SW480 (cell line): ENCODE results near the gene ZBTB45.

ENCODE experiments used
- DNase-seq: peaks from one replicate; pipeline ENCODE4 v3.0.0-alpha.2; 2016; ENCODE audit warnings: low spot score

The ZBTB45 gene

DNA sequence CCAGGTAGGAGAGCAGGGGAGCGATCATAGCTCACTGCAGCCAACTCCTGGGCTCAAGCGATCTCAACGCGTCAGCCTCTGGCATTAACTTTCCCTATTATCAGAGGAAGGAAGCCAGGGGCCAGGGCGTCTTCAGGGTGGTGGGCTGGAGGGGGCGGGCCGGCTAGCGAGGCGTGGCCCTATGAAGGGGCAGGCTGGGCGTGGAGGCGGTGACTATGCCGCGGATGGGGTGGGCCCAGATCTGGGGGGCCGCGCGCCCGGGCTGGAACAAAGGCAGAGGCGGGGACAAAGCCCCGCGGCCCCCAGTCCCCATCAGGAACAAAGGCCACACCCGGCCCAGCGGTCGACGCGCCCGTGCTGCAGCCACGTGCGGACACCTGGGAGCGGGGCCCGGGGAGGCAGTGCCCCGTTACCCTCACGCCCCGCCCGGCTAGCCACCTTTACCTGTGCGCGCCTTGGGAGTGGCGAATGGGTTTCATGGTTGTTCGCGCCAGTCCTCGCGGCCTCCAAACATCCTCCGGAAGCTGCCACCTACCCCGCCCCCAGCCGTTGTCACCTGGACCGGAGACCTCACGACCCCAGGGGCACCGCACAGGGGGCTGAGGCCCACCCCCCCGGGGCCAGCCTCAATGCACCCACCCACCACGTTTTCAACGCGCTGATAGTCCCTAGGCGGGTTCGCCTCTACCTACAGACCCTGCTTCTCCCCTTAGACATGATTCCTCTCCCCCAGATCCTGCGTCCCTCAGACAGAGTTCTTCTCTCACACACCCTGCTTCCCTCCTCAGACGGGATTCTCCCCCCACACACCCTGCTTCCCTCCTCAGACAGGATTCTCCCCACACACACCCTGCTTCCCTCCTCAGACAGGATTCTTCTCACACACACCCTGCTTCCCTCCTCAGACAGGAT is 18.9 kb upstream of the ZBTB45 start:
- peak; percentile 91 for DNase-seq

DNA sequence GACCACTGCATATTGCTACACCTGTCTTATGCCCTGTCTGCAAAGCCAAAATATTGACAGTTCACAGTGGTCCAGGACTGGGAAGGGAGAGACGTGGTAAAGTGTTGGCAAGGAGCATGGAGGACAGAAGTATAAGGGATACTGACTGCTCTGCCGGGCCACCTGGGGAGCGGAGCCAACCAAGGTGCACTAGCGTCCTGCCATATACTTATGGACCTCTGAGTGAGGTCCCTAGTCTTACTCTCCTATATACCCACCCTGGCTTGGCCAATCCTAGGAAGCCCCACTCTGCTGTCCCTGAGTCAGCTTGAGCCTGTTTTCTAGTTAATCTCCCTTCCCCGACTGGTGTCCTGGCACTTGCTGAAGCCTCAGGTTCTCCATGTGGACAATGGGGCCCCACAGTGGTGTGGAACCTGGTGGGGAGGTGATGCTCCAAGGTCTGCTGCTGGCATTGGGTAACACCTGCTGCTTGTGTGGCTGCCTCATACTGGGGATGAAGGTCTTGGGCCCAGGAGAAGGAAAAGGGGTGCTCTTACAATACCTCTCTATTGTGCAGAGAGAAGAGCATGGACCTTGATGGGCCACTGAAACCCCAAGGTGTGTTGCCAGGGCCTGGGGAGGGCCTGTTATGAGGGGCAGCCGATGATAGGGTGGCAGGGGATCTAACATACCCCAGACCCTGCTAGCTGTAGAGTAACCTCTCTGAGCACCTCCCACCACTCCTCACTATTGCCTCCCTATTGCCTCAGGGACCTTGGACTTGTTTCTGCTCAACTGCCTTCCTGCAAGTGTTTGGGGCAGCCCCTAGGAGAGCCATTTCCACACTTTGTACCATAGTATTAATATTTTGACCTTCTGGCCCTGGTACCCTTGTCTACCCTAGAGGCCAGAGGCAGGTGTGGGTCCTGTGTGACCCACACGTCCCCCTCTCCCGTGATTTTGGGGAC is 17.5 kb upstream of the ZBTB45 start:
- DNase-seq, result no peak

DNA sequence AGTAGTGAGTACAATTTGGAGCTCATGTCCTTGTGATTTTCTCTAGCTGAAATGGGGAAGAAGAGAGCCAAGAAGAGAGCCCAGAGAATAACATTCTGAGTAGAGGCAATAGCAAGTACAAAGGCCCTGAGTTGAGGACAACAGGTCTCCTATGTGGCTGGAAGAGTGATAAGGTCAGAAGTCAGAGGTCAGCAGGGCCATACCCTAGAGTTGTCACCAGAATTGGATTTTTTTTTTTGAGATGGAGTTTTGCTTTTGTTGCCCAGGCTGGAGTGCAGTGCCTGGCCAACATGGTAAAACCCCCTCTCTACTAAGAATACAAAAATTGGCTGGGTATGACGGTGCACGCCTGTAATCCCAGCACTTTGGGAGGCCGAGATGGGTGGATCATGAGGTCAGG is 16.2 kb upstream of the ZBTB45 start:
- no peak for DNase-seq

DNA sequence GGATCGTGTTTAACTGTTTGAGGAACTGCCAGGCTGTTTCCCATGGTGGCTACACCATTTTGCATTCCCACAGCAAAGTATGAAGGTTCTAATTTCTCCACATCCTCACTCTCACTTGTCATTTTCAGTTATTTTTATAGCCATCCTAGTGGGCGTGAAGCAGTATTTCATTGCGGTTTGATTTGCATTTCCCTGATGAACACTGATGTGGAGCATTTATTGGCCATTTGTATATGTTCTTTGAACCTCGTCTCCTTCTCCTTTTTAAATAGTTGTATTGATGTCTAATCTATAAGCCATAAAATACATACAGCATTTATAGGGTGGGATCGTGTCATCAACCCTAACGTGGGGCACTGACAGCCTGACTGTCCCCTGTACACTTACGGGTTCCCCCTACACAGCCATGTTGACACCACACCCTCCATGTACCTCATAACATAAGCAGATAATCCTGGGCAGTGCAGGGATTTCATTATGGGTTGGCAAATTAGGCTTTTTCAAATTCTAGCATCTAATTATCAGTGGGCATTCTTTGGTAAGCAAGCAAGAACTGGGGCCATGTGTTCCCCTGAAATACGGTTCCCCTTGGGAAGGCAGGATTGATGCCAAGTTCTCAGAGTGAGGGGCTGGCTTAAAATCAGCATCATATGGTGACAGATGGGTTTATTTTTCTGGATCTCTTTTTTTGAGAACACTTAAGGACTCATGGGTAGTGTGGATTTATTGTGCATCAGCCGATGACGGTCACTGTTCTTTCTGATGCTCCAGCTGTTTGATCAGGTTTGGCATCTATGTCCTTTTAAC is 11.6 kb upstream of the ZBTB45 start:
- no peak for DNase-seq

DNA sequence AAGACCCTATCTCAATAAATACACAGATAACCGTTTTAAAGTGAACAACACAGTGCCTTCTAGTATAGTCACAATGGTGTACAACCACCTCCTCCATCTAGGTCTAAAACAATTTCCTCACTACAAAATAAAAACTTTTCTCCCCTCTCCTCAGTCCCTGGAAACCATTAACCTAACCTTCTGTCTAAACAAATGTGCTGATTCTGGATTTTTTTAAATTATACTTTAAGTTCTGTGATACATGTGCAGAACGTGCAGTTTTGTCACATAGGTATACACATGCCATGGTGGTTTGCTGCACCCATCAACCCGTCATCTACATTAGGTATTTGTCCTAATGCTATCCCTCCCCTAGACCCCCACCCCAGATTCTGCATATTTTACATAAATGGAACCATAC is 9.8 kb upstream of the ZBTB45 start:
- DNase-seq, result no peak

DNA sequence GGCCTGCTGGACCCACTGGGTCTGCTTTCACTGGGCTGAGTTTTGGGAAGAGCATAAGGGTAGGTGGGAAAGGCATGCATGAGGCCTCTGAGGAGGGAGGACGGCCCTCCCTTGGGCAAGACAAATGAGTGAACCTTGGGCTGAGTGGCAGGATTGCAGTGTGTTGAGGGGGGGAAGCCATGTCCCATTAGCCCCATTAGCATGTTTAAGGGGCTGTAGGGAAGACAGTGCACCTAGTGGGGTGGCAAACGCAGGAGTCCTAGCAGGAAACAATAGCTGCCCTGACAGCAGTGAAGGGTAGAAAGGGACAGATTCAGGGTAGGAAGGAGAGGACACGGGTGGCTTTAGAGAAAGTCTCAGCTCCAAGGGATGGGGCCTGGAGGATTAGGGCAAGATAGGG is 3.1 kb upstream of the ZBTB45 start:
- DNase-seq, result no peak

DNA sequence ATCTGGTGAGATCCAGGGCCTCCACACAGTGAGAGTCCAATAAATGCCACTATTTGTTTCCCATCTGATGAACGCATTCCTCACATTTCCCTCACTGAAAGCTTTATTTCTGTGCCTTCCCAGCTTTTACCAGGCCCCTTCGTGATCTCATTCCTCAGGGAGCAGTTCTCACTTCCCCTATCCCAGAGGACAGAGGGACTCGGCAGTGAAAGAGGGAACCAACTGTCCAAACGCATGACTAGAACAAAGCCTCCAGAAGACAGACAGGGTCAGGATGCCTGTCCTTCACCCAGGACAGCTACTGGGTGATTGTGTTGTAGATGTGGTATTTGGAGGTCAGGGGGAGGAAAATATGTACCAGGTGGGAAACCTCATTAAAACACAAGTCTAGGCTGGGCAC is 2.0 kb upstream of the ZBTB45 start:
- DNase-seq, result no peak

DNA sequence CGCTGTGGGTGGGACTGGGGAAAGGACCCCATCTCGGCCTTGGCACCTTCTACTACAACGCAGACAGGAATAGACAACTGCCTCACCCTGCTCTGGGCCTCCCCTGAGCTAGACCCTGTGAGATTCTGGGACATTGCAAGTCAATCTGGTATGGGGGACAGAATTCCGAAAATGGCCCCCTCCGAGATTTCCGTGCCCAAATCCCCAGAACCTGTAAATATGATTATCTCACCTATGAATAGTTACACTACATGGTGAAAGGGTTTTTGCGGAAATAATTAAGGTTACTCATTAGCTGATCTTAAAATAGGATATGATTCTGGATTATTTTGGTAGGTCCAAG is 618 bp upstream of the ZBTB45 start:
- DNase-seq, result no peak

DNA sequence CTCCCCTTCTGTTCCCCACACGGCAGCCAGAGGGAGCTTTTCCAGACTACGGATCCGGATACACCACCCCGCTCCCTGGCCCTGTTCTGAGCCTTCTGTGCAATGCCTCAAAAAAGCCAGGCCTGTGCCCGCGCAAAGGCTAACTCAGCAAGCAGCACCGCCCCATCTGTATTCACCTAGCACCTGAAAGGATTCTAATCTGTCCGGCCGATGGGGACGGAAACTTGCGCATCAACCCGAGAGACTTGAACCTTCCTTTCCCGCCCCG is 589 bp downstream of the ZBTB45 start:
- peak; percentile 89 for DNase-seq

DNA sequence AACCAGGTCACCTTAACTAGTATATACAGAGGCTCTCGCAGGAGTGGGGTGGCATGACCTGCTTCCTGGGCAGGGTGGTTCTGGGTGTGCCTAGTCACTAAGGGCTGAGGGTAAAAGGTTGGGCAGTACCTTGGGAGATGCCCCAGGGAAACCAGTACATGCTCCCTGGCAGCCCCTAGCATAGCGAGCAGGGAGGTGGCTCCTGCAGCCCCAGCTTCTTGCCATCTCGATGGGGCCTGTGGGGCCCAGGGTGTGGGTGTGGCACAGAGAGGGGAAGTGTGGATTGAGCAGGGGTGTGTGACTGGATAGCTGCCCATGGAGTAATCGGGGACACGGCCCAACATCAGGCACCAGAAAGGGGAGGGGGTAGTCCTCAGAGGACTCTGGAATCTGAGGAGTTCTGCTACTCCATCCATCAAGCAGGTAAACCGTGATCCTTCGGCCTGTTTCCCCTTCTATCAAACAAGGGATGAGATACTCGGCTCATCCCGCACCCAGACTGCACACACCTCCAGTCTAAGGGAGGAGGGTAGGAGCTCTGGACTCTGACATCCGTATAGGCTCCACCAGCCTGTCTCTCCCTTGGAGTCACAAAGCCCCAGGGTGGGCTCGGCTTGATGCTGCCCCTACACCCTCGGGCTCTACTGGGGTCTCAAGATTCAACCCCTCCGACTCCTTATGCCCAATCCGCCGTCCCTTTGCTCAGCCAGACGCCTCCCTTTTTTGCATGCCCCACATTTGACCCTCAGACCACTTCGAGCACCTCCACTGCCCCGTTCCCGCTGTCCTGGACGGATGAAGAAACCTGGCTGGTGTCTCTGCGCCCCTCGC is 1.1 kb downstream of the ZBTB45 start:
- no peak for DNase-seq

DNA sequence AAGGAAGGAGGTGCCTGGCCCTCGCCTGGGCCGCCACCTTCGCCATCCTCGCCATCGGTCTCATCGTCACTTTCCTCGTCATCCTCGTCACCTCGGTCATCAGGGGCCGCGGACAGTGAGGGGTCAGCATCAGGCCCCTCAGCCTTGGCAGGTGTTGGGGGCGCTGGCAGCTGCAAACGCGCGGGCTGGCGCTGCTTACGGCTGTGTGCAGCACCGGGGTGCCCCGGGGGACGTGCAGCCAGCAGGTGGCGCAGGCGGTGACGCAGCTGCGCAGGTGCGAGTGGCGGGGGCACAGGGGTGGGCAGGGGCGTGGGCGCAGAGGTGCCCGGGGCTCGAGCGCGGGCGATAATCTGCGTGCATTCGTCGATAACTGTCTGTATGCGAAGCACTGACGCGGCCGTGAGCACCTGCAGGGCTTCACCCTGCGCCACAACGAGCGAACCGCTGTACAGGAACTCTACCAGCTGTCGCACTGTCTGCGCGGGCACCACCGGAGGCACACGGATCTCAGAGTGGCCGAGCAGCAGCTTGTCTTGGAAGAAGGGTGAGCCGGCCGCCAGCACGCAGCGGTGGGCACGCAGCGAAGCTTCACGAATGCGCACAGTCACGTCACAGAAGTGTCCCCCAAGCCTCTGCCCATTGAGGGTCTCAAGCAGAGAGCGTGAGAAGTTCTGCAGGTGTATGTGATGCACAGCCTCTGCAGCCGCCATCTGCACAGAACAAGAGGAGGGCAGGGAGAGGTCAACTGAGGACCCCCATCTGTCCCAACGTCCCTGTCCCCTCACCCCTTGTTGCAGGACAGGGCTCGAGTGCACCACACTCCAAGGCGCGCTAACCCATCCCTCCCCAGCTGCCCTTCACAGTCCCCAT is 2.4 kb downstream of the ZBTB45 start:
- no peak for DNase-seq

DNA sequence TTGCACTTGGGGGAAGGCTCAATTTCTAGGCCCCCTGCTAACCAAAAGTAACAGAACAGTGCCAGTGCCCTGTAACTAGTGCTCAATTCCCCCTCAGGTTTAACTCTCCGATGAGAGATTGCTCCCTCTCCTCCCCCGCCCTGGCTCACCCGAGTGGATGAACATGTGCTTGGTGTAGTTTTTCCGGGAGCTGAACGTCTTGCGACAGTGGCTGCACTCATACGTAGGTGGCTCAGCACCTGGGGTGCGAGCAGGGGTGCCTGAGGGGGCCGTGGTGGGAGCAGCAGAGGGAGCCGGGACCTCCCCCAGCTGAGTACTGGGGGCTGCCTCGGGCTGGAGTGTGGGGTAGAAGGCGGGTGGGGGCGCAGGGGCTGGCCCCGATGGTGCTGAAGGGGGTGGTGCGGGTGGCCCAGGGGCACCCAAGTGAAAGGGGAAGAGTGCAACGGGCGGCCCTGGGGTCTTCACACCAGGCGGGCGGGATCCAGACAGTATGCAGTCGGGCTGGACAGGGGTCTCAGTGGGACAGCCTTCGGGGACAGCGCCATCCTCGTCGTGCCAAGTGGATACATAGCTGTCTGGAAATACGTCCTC is 3.3 kb downstream of the ZBTB45 start:
- DNase-seq, result no peak

DNA sequence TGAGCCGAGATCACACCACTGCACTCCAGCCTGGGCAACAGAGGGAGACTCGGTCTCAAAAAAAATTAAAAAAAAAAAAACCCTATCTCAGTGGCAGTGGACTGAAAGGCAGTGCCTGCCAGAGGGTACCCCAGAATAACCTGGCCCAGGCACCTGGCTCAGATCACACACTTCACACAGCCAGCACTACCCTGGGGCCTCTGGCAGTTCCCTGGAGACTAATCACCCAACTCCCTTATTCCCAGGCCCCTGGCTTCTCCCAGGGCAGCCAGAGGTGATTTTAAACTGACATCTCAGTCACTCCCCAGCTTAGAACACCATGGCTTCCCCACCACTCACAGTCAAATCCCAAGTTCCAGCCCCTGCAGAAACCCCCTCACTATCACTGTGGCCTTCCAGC is 4.4 kb downstream of the ZBTB45 start:
- no peak for DNase-seq

DNA sequence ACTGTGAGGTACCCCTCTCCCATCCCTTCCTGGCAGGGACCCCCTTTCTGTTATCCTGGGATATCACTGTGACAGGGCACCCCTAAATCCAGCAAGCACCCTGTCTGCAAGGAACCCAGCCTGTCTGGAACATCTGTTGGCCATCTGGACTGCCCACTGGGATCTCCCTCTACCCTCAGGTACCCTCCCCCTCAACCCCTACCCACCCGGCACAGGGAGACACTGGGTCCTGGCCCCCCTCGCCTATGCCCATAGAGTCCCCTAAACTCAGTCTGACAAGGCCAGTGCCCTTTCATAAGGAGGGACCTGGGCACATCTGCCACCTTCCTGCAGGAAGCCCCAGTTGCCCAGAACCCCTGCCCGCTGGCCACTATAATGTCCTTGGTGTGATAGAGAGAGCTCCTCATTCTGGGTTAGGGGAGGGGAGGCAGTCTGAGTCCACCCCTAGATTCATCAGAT is 5.0 kb downstream of the ZBTB45 start:
- DNase-seq, result no peak

DNA sequence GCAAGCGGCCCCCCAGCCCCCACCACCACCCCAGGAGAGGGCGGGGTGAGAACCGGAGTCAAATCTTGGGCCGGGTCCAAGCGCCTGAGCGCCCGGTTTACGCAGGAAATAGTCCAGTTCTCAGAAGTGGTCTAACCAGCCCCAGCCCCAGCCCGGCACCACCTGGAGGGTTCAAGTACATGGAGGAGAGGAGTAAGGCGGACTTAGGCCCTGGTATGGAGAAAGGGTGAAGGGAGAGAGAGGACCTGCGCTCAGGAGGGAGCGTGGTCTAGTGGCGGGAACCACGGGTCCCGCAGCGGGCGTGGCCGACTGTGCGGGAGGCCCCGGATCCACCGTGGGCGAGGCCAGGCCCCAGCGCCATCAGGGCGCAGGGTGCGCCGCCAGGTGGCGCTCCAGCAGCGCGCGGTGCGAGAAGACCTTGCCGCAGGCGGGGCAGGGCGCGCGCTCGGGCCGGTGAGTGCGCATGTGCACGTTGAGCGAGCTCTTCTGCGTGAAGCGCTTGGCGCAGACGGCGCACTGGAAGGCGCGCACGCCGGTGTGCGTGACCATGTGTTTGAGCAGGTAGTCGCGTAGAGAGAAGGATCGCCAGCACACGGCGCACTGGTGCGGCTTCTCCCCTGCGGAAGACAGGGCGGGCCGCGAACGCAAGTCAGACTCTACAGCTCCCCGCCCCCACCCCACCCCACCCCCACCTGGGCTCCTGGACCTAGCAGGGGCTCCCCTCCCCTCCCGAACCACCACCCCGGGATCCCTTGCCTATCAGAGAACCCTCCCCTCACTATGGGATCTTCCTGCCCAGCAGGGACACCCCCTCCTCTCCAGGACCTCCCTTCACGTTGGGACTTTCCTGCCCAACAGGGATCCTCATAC is 5.7 kb downstream of the ZBTB45 start:
- DNase-seq, result peak; percentile 94

DNA sequence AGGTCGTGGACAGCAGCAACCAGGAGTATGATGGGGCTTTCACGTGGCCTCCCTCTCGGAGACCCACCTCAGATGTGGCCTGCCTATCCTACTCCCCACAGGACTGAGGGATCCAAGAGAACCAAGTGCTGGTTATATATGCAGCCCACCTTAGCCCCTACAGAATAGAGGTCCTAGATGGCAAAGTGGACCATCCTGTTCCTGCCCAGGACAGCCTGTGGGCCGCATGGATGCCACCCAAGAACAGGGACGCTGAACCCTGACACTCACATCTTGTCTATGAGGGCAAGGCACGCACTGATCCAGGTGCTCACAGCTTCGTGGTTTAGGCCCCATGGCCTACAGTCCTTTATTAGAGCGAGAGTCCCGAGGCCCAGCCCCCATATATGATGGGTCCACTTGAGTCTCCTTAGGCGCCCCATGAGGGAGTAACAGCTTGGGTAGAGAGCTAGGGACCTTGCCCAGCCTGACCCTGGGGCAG is 6.4 kb downstream of the ZBTB45 start:
- DNase-seq, result no peak

DNA sequence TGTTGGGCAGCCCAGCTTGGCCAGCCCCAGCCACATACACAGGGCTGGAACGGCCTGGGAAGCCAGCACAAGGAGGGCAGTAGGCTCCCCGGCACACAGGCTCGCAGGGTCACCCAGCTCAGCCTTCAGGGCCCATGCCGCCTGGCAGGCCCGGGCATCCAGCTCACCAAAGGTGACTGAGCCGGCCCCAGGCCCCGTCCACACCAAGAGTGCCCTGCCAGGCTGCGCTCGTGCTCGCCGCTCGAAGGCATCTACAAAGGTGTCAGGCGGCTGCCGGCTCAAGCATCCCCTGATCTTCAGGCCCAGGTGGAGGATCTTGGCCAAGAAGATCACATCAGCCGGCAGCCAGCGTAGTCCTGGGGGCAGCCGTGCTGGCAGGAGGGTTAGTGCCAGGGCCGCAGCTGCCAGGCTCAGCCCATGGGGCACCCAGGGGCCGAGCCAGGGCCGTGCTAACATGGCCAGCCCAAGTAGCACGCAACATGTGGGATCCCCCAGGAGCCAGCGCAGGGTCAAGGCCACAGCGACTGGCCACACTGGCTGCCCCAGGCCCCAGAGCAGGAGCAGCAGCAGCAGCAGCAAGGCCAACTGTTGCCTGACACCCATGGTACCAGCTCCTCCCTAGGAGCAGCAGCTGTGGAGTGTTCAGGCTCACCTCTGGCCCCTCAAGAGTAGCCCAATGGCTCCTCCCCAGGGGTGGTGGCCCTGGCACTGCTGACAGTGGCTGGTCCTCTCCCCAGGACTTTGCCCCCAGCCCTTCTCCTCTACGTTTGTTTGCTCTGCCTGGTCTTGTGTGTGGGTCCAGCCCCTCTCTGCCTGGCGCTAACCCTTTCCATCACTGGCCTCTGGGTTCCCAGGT is 8.0 kb downstream of the ZBTB45 start, which contains the start of gene SLC27A5:
SLC27A5 (minus strand) TSS at position 640 of the 856 bp plus-strand sequence; CDS start at position 603, 37 bp downstream.
- DNase-seq, result no peak
